ENCODE measurements around the gene ULBP2. TPM values are rescaled to one million over a fixed set of nuclear protein-coding genes. Genes with fewer than 3 reads are reported as not detected.
"Not testable (repeated sequence)": the region's sequence is repeated elsewhere in the genome, so short reads cannot be mapped to it uniquely, and the experiment has no call there.

ULBP2 gene
- total RNA-seq, 1 experiment from 2014 or later: 1.9 TPM

DNA sequence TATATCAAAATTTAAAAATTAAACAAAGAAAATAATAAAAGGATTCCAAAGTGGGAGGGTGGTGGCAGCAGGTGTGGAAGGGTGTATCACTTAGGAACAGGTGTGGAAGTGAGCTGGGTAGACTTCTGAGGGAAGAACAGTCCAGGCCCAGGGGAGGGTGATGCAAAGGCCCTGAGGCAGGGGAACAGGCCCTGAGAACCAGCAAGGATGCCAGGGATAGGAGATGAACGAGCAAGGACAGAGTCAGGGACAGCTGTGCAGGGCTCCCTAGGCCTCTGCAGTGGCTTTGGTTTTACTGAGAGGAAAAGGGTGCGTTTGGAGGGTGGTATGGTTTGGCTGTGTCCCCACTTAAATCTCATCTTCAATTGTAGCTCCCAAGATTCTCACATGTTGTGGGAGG is 34.5 kb upstream of the ULBP2 start:
- no peak for DNase-seq (ENCODE audit: low spot score)
- in situ Hi-C loops (cut with HindIII; ENCODE audit: low sequenced_read_pairs): no loop called here

- DNase-seq (ENCODE audit: low spot score); in situ Hi-C loops (cut with HindIII; ENCODE audit: low sequenced_read_pairs): not testable (repeated sequence)
Measured at GRCh38 chr6:149908480-149908879, 33.3 kb upstream of the ULBP2 start.

GRCh38 chr6:149909701-149910470 is 31.9 kb upstream of the ULBP2 start:
- DNase-seq (ENCODE audit: low spot score): no peak
- in situ Hi-C loops (cut with HindIII; ENCODE audit: low sequenced_read_pairs): no loop called here

- no peak for DNase-seq (ENCODE audit: low spot score)
- in situ Hi-C loops (cut with HindIII; ENCODE audit: low sequenced_read_pairs): no loop called here
Measured at GRCh38 chr6:149910721-149911151, 31.1 kb upstream of the ULBP2 start.

DNA sequence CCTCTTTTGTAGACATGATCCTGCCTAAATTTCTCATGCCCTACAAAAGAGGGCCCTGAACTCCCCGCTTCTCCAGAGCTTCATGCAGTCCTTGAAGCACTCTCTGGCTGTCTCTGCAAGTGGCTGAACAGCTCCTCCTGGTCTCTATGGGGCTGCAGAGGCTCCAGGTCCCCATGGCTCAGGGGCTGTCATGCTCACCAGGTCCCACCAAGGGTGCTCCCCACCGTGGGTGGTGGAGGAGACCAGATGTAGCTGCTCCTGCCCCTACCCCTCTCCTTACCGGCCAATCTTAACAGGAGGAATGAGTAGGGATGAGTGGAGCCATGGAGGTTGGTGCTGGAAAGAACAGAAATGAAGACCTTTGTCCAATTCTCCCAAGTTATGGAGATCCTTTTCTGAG is 29.1 kb upstream of the ULBP2 start:
- DNase-seq (ENCODE audit: low spot score); in situ Hi-C loops (cut with HindIII; ENCODE audit: low sequenced_read_pairs): not testable (repeated sequence)

- in situ Hi-C loops (cut with HindIII; ENCODE audit: low sequenced_read_pairs): no loop called here
- DNase-seq (ENCODE audit: low spot score): no peak
Measured at GRCh38 chr6:149913085-149913484, 28.7 kb upstream of the ULBP2 start.

GRCh38 chr6:149913540-149914240 is 28.1 kb upstream of the ULBP2 start:
- in situ Hi-C loops (cut with HindIII; ENCODE audit: low sequenced_read_pairs): no loop called here
- no peak for DNase-seq (ENCODE audit: low spot score)

DNA sequence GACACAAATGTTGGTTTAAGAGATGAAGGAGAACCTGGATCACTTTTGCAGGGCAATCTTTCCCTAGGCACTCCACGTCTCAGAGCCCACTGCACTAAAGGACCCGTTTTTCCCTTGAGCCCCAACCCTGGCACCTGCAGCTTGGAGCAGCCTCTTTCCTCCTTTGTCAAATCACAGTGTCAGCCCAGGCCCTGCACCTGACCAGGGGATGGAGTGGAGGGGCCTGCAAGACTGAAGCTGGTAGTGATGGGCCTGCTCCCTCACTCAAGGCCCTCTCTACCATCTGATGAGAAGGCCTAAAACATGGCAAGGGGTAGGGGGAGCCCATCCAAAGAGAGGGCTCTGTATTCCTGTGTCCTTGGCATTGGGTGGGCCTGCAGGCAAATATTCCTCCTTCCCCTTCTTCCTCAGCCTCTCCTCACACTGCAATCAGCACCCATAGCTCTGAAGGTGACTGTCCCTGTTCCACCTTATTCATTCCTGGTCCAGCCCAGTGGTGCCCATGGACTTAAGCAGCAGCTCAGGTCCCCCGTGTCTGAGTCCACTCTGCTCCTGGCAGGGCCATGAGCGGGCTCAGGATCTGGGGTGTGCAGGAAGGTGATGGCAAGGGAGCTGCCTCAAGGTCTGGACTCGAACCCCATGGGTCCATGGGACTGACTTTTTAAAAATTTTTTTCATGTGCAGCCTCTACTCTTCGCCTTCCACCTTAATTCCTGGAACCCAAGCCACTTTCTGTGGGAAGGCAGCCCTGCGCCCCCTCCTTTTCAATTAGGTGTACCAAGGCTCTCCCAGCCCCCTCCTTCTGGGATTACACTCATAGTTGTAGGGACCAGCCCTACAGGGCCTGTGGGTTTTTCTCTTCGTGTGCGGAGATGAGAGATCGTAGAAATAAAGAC is 25.6 kb upstream of the ULBP2 start:
- no peak for DNase-seq (ENCODE audit: low spot score)
- in situ Hi-C loops (cut with HindIII; ENCODE audit: low sequenced_read_pairs): no loop called here

GRCh38 chr6:149917679-149918078 is 24.1 kb upstream of the ULBP2 start:
- in situ Hi-C loops (cut with HindIII; ENCODE audit: low sequenced_read_pairs): no loop called here
- no peak for DNase-seq (ENCODE audit: low spot score)

DNA sequence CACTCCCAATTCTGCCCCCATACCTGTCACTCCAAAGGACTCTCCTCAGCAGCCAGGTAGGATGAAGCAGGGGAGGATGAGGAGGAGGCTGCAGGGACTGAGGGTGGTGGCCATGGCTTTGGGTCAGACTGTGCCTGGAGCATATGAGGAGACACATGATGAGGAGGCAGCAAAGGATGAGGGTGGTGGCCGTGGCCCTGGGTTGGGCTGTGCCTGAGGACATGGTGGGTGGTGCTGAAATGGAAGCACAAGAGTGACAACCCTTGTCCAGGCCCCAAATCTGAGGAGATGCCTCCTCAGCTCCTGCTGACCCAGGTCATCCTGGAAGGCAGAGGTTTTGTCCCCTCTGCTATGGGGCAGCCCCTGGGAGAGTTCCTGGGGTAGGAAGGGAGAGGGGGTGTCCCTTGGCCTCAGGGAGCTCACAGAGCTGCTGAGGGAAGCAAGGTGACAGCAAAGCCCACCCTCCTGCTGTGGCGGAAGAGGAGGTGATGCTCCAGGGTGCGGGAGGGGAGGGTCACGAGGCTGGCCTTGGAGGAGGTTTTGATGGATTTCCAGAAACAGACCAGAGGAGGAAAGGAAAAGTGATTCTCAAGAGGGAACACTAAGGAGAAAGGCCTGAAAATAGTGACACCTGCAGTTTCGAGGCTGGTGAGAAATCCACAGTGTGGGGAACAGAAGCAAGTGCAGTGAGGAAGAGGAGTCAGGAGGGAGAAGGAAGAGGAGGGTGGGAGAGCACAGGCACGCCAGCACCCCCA is 23.5 kb upstream of the ULBP2 start:
- in situ Hi-C loops (cut with HindIII; ENCODE audit: low sequenced_read_pairs): no loop called here
- no peak for DNase-seq (ENCODE audit: low spot score)

DNA sequence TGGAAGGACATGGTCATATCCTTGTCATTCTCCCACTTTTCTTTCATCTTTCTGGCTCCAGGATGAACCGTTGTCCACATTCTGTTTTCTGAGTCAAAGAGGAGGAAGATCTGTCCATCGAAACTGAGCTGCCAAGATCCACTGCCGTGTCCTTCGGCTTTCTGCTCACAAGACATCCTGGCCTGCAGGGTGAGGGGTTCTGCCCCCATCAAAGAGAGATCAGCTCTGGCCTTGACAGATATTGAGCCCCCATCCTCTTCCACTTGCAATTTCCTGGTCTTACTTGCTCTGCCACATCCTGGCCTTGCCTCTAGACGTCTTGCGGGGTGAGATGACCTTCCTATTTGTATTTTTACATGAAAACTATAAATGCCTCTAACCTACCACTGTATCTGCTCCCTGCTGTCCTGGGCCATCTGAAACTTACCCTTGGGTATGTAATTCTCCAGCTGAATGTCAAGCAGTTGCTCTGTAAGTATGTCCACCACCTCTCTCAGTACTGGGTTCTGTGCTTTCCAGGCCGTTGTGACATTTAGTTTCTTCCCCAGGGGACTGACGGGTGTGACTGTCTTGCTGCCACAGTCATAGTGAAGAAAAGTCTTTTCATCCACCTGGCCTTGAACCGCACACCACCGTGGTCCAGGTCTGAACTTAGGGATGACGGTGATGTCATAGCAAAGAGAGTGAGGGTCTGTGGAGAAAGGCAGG is 22.5 kb upstream of the ULBP2 start:
- in situ Hi-C loops (cut with HindIII; ENCODE audit: low sequenced_read_pairs): not testable (repeated sequence)

DNA sequence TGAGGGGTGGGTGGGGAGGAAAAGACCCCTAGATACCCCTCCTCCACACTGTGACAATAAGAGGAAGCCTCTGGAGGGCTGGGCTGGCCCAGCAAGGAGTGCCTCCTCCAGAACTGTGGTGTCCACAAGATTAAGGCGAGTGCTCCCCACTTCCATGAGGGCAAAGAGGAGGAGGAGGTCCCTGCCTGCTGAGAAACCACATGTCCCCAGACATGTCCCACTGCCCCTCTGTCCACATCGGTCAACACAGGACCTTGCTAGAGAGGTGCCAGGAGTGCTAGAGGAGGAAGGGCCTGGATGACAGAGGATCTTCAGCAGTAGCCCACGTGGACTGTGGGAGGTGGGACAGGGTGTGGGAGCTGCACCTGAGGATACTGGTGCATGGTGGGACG is 22.0 kb upstream of the ULBP2 start:
- no peak for DNase-seq (ENCODE audit: low spot score)

More for the DNA sequence above, 22.5 kb upstream of the ULBP2 start:
- not testable (repeated sequence) for DNase-seq (ENCODE audit: low spot score)

DNA sequence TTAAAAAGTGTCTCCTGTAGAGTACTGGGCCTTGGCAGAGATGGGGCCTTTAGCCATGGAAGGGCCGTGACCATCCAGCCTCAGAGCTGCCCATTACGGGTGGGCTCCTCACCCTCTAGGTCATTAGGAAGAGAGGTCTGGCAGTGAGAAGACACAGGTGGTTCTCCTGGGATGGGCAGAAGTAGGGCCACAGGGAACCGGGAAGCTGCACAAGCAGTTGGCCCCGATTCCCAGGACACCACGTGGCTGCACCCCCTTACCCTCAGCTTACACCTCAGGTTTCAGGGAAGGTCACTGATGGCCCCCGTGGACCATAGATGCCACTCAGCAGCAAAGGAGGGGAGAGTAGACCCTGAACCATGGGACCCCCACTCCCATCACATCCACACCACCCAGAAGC is 20.5 kb upstream of the ULBP2 start:
- in situ Hi-C loops (cut with HindIII; ENCODE audit: low sequenced_read_pairs): no loop called here
- no peak for DNase-seq (ENCODE audit: low spot score)

More for the DNA sequence above, 22.0 kb upstream of the ULBP2 start:
- in situ Hi-C loops (cut with HindIII; ENCODE audit: low sequenced_read_pairs): no loop called here

DNA sequence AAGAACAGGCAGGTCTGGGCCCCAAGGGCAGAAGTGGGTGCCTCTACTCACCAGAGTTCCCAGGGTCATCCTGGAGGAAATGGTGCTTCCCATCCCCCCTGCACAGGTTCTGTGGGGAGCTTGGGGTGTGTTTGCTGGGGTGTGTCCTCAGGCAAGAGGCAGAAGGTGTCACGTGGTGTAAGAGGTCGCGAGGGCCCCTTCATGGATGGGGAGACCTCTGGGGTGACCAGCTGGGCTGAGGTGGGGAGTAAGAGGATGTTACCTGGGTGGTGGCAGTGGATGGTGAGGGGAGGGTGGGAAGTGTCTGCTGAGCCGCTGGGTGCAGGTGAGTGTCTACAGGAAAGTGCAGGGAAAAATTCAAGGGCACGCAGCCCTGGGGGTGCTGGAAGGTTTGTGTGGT is 19.7 kb upstream of the ULBP2 start:
- in situ Hi-C loops (cut with HindIII; ENCODE audit: low sequenced_read_pairs); DNase-seq (ENCODE audit: low spot score): not testable (repeated sequence)

- peak; percentile 72 for DNase-seq (ENCODE audit: low spot score)
- in situ Hi-C loops (cut with HindIII; ENCODE audit: low sequenced_read_pairs): no loop called here
Measured at GRCh38 chr6:149922642-149923326, 19.0 kb upstream of the ULBP2 start, which contains the start of gene RAET1G. TSS of gene RAET1G (minus strand) at chr6:149923121. CDS start at chr6:149923010, 111 bp downstream.

GRCh38 chr6:149923327-149923986 is 18.4 kb upstream of the ULBP2 start:
- in situ Hi-C loops (cut with HindIII; ENCODE audit: low sequenced_read_pairs): no loop called here
- DNase-seq (ENCODE audit: low spot score): no peak

- no peak for DNase-seq (ENCODE audit: low spot score)
- in situ Hi-C loops (cut with HindIII; ENCODE audit: low sequenced_read_pairs): no loop called here
Measured at GRCh38 chr6:149924206-149924932, 17.4 kb upstream of the ULBP2 start.
